ENCODE data around the gene HOXA10. TPM values are rescaled to one million over a fixed set of nuclear protein-coding genes. Genes with fewer than 3 reads are reported as not detected.

HOXA10 gene
- total RNA-seq, 1 donor from 2014 or later: 4.9 TPM

DNA sequence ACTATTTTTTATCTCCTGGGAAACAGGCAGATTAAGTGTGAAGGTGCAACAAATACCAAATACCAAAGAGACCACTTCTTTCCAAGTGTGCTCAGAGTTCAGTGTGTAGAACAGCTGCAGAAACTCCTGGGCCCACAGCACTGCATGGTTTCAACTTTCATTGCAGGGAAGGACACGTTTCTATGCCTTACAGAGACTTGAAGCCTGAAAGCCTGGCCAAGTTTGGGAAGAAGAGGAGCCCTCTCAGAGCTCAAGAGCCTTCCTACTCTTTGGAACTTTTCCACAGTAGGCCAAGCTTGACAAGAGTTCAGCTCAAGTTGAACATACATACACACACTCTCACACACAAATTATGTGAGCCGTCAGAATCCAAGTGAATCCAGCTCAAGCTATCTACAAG, 46.1 kb downstream of the HOXA10 start:
- H3K27ac Mint-ChIP-seq: peak overlapping the region; percentile 99
- peaks cover 31% of the 10 kb centered on the region for H3K36me3 Mint-ChIP-seq
- H3K4me1 Mint-ChIP-seq (ENCODE audit: unreplicated experiment): peaks cover 69% of the 10 kb centered on the region
- peak overlapping the region; percentile 91 for H3K4me3 Mint-ChIP-seq
- no peak for DNase-seq (ENCODE audit: extremely low spot score, unreplicated experiment)
- H3K27me3 Mint-ChIP-seq: peaks cover 40% of the 10 kb centered on the region
- TF ChIP-seq, protein P1, sequence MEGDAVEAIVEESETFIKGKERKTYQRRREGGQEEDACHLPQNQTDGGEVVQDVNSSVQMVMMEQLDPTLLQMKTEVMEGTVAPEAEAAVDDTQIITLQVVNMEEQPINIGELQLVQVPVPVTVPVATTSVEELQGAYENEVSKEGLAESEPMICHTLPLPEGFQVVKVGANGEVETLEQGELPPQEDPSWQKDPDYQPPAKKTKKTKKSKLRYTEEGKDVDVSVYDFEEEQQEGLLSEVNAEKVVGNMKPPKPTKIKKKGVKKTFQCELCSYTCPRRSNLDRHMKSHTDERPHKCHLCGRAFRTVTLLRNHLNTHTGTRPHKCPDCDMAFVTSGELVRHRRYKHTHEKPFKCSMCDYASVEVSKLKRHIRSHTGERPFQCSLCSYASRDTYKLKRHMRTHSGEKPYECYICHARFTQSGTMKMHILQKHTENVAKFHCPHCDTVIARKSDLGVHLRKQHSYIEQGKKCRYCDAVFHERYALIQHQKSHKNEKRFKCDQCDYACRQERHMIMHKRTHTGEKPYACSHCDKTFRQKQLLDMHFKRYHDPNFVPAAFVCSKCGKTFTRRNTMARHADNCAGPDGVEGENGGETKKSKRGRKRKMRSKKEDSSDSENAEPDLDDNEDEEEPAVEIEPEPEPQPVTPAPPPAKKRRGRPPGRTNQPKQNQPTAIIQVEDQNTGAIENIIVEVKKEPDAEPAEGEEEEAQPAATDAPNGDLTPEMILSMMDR (conservative IDR thresholded peaks at IDR 0.05): no peak
- H3K9me3 Mint-ChIP-seq: no peaks in the 10 kb centered on the region

DNA sequence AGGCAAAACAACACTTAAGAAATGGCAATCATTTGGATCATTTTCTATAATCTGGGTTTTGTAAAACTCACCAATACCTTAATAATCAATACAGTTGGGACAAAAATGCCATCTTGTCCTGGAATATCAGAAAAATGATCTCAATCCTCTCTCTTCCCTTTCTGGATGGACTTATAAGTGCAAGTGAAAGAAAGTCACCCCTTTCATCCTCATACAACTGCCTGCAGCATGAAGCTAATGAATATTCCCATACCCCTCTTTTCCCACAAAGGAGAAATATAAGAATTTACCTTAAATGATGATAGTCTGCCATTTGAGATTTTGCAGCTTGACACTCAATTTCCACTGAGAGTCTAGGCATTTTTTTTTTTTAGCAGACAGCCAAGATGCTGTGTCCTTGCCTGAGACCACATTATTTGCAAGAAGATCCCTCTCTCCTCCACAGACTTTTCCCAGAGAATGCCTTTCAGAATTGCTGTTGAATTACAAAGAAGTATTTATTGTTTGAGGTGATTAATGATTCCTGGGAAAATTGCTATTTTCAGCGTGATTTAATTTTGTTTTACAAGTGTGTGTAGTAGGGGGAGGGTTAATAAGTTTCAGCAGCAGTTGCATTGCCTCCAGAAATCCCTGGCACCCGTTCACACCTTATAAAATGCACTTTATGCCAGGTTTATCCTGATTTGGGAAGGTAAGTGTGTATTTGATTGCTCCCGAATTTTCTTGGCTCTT, 47.4 kb downstream of the HOXA10 start:
- Mint-ChIP-seq H3K27ac (peak overlapping the region; percentile 99), H3K27me3 (peaks cover 43% of the 10 kb centered on the region), H3K4me1 (ENCODE audit: unreplicated experiment) (peaks cover 61% of the 10 kb centered on the region), H3K9me3 (no peaks in the 10 kb centered on the region), H3K36me3 (peaks cover 37% of the 10 kb centered on the region), H3K4me3 (peak overlapping the region; percentile 91)
- DNase-seq (ENCODE audit: extremely low spot score, unreplicated experiment): no peak
- TF ChIP-seq, protein P1 (conservative IDR thresholded peaks at IDR 0.05): no peak

GRCh38 chr7:27125986-27126394, 48.1 kb downstream of the HOXA10 start:
- H3K27ac Mint-ChIP-seq: peak overlapping the region; percentile 99
- H3K4me3 Mint-ChIP-seq: peak overlapping the region; percentile 91
- H3K9me3 Mint-ChIP-seq: no peaks in the 10 kb centered on the region
- peaks cover 43% of the 10 kb centered on the region for H3K36me3 Mint-ChIP-seq
- peaks cover 41% of the 10 kb centered on the region for H3K27me3 Mint-ChIP-seq
- TF ChIP-seq, protein P1 (conservative IDR thresholded peaks at IDR 0.05): no peak
- H3K4me1 Mint-ChIP-seq (ENCODE audit: unreplicated experiment): peaks cover 56% of the 10 kb centered on the region
- no peak for DNase-seq (ENCODE audit: extremely low spot score, unreplicated experiment)

- peak overlapping the region; percentile 99 for H3K27ac Mint-ChIP-seq
- no peak for DNase-seq (ENCODE audit: extremely low spot score, unreplicated experiment)
- H3K27me3 Mint-ChIP-seq: peaks cover 41% of the 10 kb centered on the region
- peak overlapping the region; percentile 91 for H3K4me3 Mint-ChIP-seq
- peaks cover 63% of the 10 kb centered on the region for H3K4me1 Mint-ChIP-seq (ENCODE audit: unreplicated experiment)
- peaks cover 43% of the 10 kb centered on the region for H3K36me3 Mint-ChIP-seq
- TF ChIP-seq, protein P1 (conservative IDR thresholded peaks at IDR 0.05): no peak
- H3K9me3 Mint-ChIP-seq: no peaks in the 10 kb centered on the region
These were observed 49.0 kb downstream of the HOXA10 start for GRCh38 chr7:27124902-27125689.

DNA sequence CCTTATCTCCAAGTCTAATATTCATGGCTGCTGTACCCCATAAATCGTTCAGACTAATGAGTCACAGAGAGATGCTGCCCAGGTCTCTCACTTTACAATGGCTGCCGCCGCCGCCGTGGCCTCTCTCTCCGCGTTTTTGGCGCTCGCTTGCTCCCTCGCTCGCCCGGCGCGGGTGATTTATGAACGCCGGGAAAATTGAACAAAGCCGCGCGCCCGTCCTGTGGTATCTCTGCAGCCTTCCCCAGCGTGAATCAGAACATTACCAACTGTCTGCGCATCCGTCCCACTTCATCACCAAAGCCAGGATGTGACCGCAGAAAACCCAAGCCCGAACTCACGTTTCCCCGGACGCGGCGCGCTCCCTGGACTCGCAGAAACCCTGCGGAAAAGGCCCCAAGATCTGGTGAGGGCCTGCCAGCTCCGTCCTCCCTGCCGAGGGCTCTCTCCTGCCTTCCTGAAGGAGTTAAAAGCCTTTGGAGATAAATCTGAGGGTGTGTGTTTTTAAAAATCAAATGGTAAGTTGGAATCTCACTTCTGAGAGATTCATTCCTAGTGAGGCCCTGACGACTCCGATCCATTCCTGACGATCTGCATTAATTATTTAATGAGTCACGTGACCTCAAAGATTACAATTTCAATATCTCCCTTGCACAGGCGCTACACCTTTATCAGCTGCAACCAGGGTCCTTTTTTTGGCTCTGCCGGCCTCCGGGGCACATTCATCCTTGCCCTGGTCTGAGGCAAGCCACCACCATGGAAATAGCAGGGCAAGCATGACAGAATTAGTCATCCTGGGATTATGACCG, 49.8 kb downstream of the HOXA10 start:
- Mint-ChIP-seq H3K27ac (peak overlapping the region; percentile 99), H3K36me3 (peaks cover 46% of the 10 kb centered on the region), H3K27me3 (peaks cover 40% of the 10 kb centered on the region), H3K9me3 (no peaks in the 10 kb centered on the region), H3K4me3 (peak overlapping the region; percentile 91), H3K4me1 (ENCODE audit: unreplicated experiment) (peaks cover 71% of the 10 kb centered on the region)
- DNase-seq (ENCODE audit: extremely low spot score, unreplicated experiment): peak; percentile 85
- TF ChIP-seq, protein P1 (conservative IDR thresholded peaks at IDR 0.05): no peak

All from type B pancreatic cell (in vitro differentiated cells).